Measurements from ENCODE around the gene DLGAP1.
A peak's percentile ranks its signal among the peaks of the same experiment; 100 is the strongest.

Gene DLGAP1

GRCh38 chr18:3603421-3604234 lies 851.5 kb downstream of the DLGAP1 start (continued):
- peak; percentile 89 for TF ChIP-seq PRDM6 (tag by site-specific recombination; IDR thresholded peaks at IDR 0.05)
- TF ChIP-seq ZIC2 (tag by site-specific recombination; IDR thresholded peaks at IDR 0.05) = peak; percentile 63
- TF ChIP-seq ZNF132 (tag by site-specific recombination; IDR thresholded peaks at IDR 0.05; ENCODE audit: borderline replicate concordance) = no peak
- TF ChIP-seq TCF7L2 (IDR thresholded peaks at IDR 0.05; ENCODE audit: borderline replicate concordance, low read depth, low read length) = no peak
- no peak for TF ChIP-seq PBX3 (CRISPR knock-in tag; IDR thresholded peaks at IDR 0.05)
- TF ChIP-seq SCRT1 (tag by site-specific recombination; IDR thresholded peaks at IDR 0.05; ENCODE audit: borderline replicate concordance) = peak; percentile 51; the same call in 1 of the 2 replicates
- TF ChIP-seq TRIM28 (IDR thresholded peaks at IDR 0.05; ENCODE audit: borderline replicate concordance, low read length) = no peak
- TF ChIP-seq ZNF223 (tag by site-specific recombination; IDR thresholded peaks at IDR 0.05) = no peak
- 0 out of 2 replicates have a peak, but pooled peaks have one; percentile 22 for TF ChIP-seq ZBTB11 (tag by site-specific recombination; conservative IDR thresholded peaks at IDR 0.05; ENCODE audit: low read depth)
- no peak for TF ChIP-seq ZNF560 (tag by site-specific recombination; IDR thresholded peaks at IDR 0.05; ENCODE audit: borderline replicate concordance)
- TF ChIP-seq ZNF18 (tag by site-specific recombination; IDR thresholded peaks at IDR 0.05) = 0 out of 2 replicates have a peak, but pooled peaks have one; percentile 24
- TF ChIP-seq ZNF558 (tag by site-specific recombination; IDR thresholded peaks at IDR 0.05) = no peak
- TF ChIP-seq MEIS1 (CRISPR knock-in tag; IDR thresholded peaks at IDR 0.05; ENCODE audit: borderline replicate concordance) = no peak
- TF ChIP-seq ZNF433 (tag by site-specific recombination; IDR thresholded peaks at IDR 0.05; ENCODE audit: low read depth) = no peak
- no peak for TF ChIP-seq ZNF202 (tag by site-specific recombination; IDR thresholded peaks at IDR 0.05; ENCODE audit: borderline replicate concordance)
- no peak for TF ChIP-seq ZFP3 (tag by site-specific recombination; IDR thresholded peaks at IDR 0.05; ENCODE audit: low read depth)
- TF ChIP-seq REPIN1 (tag by site-specific recombination; IDR thresholded peaks at IDR 0.05; ENCODE audit: low read depth) = no peak
- peak; percentile 4; the same call in 1 of the 2 replicates for TF ChIP-seq FEZF1 (tag by site-specific recombination; IDR thresholded peaks at IDR 0.05)
- TF ChIP-seq, protein P1, sequence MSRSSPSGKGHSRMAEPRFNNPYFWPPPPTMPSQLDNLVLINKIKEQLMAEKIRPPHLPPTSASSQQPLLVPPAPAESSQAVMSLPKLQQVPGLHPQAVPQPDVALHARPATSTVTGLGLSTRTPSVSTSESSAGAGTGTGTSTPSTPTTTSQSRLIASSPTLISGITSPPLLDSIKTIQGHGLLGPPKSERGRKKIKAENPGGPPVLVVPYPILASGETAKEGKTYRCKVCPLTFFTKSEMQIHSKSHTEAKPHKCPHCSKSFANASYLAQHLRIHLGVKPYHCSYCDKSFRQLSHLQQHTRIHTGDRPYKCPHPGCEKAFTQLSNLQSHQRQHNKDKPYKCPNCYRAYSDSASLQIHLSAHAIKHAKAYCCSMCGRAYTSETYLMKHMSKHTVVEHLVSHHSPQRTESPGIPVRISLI (tag by site-specific recombination; IDR thresholded peaks at IDR 0.05) = no peak
- TF ChIP-seq ZNF426 (tag by site-specific recombination; IDR thresholded peaks at IDR 0.05) = no peak
- TF ChIP-seq RBAK (tag by site-specific recombination; IDR thresholded peaks at IDR 0.05) = no peak
- TF ChIP-seq SP7 (tag by site-specific recombination; IDR thresholded peaks at IDR 0.05) = 0 out of 2 replicates have a peak, but pooled peaks have one; percentile 40
- no peak for TF ChIP-seq ZNF549 (tag by site-specific recombination; IDR thresholded peaks at IDR 0.05)
- TF ChIP-seq ZNF677 (tag by site-specific recombination; IDR thresholded peaks at IDR 0.05) = no peak
- no peak for TF ChIP-seq ZNF707 (tag by site-specific recombination; IDR thresholded peaks at IDR 0.05)
- TF ChIP-seq ZNF473 (tag by site-specific recombination; IDR thresholded peaks at IDR 0.05) = no peak
- no peak for TF ChIP-seq ZNF211 (tag by site-specific recombination; IDR thresholded peaks at IDR 0.05; ENCODE audit: low read depth)
- TF ChIP-seq MYNN (tag by site-specific recombination; IDR thresholded peaks at IDR 0.05; ENCODE audit: borderline replicate concordance) = no peak
- 0 out of 2 replicates have a peak, but pooled peaks have one; percentile 6 for TF ChIP-seq ATF2 (tag by site-specific recombination; IDR thresholded peaks at IDR 0.05; ENCODE audit: low read depth)
